Mucosa of stomach (tissue), 1 donor: Measurements from ENCODE around the gene PRKN.
"Not testable (repeated sequence)": the region's sequence is repeated elsewhere in the genome, so short reads cannot be mapped to it uniquely, and the experiment has no call there.

Source experiments
- H3K27me3 ChIP-seq: one replicate; pipeline ENCODE4 v1.7.0; 2013; ENCODE audit warnings: mild to moderate bottlenecking, low read length; ENCODE audit not compliant: control insufficient read depth, insufficient read depth
- H3K36me3 ChIP-seq: one replicate; pipeline ENCODE4 v1.7.0; 2013; ENCODE audit warnings: low read length; ENCODE audit not compliant: control insufficient read depth, insufficient read depth
- H3K4me1 ChIP-seq: one replicate; pipeline ENCODE4 v1.7.0; 2013; ENCODE audit warnings: mild to moderate bottlenecking, low read length; ENCODE audit not compliant: control insufficient read depth, insufficient read depth
- H3K4me3 ChIP-seq: one replicate; pipeline ENCODE4 v1.7.0; 2013; ENCODE audit warnings: low read length
- H3K9ac ChIP-seq: one replicate; pipeline ENCODE4 v1.7.0; 2013; ENCODE audit warnings: mild to moderate bottlenecking, low read length, moderate library complexity
- H3K9me3 ChIP-seq: one replicate; pipeline ENCODE4 v1.7.0; 2013; ENCODE audit warnings: mild to moderate bottlenecking, low read length, moderate library complexity; ENCODE audit not compliant: control insufficient read depth
- donor health status: Pancreatic carcinoma.

The PRKN gene

GRCh38 chr6:162416831-162417537 lies 310.6 kb downstream of the PRKN start:
- Histone ChIP-seq H3K4me3 (no peak overlapping the region), H3K9me3 (no peaks in the 10 kb centered on the region), H3K9ac (no peak overlapping the region), H3K4me1 (no peaks in the 10 kb centered on the region), H3K27me3 (no peaks in the 10 kb centered on the region), H3K36me3 (no peaks in the 10 kb centered on the region)

GRCh38 chr6:162416307-162416706 lies 311.3 kb downstream of the PRKN start:
- H3K36me3 ChIP-seq: no peaks in the 10 kb centered on the region
- H3K4me1 ChIP-seq: no peaks in the 10 kb centered on the region
- H3K4me3 ChIP-seq: no peak overlapping the region
- H3K9me3 ChIP-seq: no peaks in the 10 kb centered on the region
- H3K9ac ChIP-seq: no peak overlapping the region
- H3K27me3 ChIP-seq: no peaks in the 10 kb centered on the region

GRCh38 chr6:162409741-162410691 lies 317.6 kb downstream of the PRKN start:
- no peak overlapping the region for H3K4me3 ChIP-seq
- no peaks in the 10 kb centered on the region for H3K9me3 ChIP-seq
- no peaks in the 10 kb centered on the region for H3K27me3 ChIP-seq
- no peak overlapping the region for H3K9ac ChIP-seq
- no peaks in the 10 kb centered on the region for H3K4me1 ChIP-seq
- H3K36me3 ChIP-seq: no peaks in the 10 kb centered on the region

GRCh38 chr6:162408826-162409535 lies 318.6 kb downstream of the PRKN start:
- no peaks in the 10 kb centered on the region for H3K36me3 ChIP-seq
- no peak overlapping the region for H3K4me3 ChIP-seq
- H3K9ac ChIP-seq: no peak overlapping the region
- no peaks in the 10 kb centered on the region for H3K9me3 ChIP-seq
- H3K27me3 ChIP-seq: no peaks in the 10 kb centered on the region
- H3K4me1 ChIP-seq: no peaks in the 10 kb centered on the region

- no peaks in the 10 kb centered on the region for H3K36me3 ChIP-seq
- no peak overlapping the region for H3K9ac ChIP-seq
- H3K4me3 ChIP-seq: no peak overlapping the region
- H3K4me1 ChIP-seq: no peaks in the 10 kb centered on the region
- no peaks in the 10 kb centered on the region for H3K27me3 ChIP-seq
- no peaks in the 10 kb centered on the region for H3K9me3 ChIP-seq
Measured at GRCh38 chr6:162404951-162405350, 322.6 kb downstream of the PRKN start.

- H3K4me1 ChIP-seq: no peaks in the 10 kb centered on the region
- H3K4me3 ChIP-seq: no peak overlapping the region
- no peaks in the 10 kb centered on the region for H3K27me3 ChIP-seq
- H3K36me3 ChIP-seq: no peaks in the 10 kb centered on the region
- H3K9me3 ChIP-seq: no peaks in the 10 kb centered on the region
- H3K9ac ChIP-seq: no peak overlapping the region
Measured at GRCh38 chr6:162403031-162403430, 324.5 kb downstream of the PRKN start.

- Histone ChIP-seq H3K4me3 (no peak overlapping the region), H3K36me3 (no peaks in the 10 kb centered on the region), H3K4me1 (no peaks in the 10 kb centered on the region), H3K9ac (no peak overlapping the region), H3K9me3 (no peaks in the 10 kb centered on the region), H3K27me3 (no peaks in the 10 kb centered on the region)
Measured at GRCh38 chr6:162395181-162395580, 332.4 kb downstream of the PRKN start.

- not testable (repeated sequence) for H3K9me3 ChIP-seq, H3K4me3 ChIP-seq, H3K9ac ChIP-seq, H3K4me1 ChIP-seq, H3K36me3 ChIP-seq, H3K27me3 ChIP-seq
Measured at GRCh38 chr6:162390961-162391811, 336.4 kb downstream of the PRKN start.

GRCh38 chr6:162389343-162390085 lies 338.1 kb downstream of the PRKN start:
- H3K9me3 ChIP-seq: no peaks in the 10 kb centered on the region

GRCh38 chr6:162388383-162388777 lies 339.2 kb downstream of the PRKN start:
- Histone ChIP-seq H3K9ac (no peak overlapping the region), H3K4me3 (no peak overlapping the region), H3K4me1 (no peaks in the 10 kb centered on the region), H3K9me3 (no peaks in the 10 kb centered on the region), H3K27me3 (no peaks in the 10 kb centered on the region), H3K36me3 (no peaks in the 10 kb centered on the region)

More at GRCh38 chr6:162389343-162390085, 338.1 kb downstream of the PRKN start:
- Histone ChIP-seq H3K36me3 (no peaks in the 10 kb centered on the region), H3K27me3 (no peaks in the 10 kb centered on the region), H3K9ac (no peak overlapping the region), H3K4me3 (no peak overlapping the region), H3K4me1 (no peaks in the 10 kb centered on the region)
